GM12878 (cell line): ENCODE results near the gene C3. TPM values are rescaled to one million over a fixed set of nuclear protein-coding genes. Genes with fewer than 3 reads are reported as not detected.
A peak's percentile ranks its signal among the peaks of the same experiment; 100 is the strongest.

Experiments
- ATAC-seq: fragments of 200-7000 bp; cut with Tn5 transposase; 3 replicates; pipeline ENCODE4 v1.9.1; 2020; ENCODE audit warnings: mild to moderate bottlenecking, moderate library complexity
- BruUV-seq: library from RNA; stranded (reverse); fragments of 400-500 nt; replicated peaks from 2 replicates; lab custom pipeline; 2021; lab: Mats Ljungman, UMichigan
- CTCF ChIA-PET: fragments of 300-600 bp; sonication (Branson Sonifier 250); formaldehyde crosslinking; extraction: SDS; loops from one replicate; lab custom pipeline; 2021; ENCODE audit warnings: inconsistent platforms; lab: Yijun Ruan, JAX
- POLR2A ChIA-PET: fragments of 350-600 bp; formaldehyde crosslinking; extraction: SDS; loops from one replicate; lab custom pipeline; 2021; ENCODE audit warnings: inconsistent platforms; lab: Charles Lee
- RAD21 ChIA-PET: fragments of 300-600 bp; sonication (Branson Sonifier 250); formaldehyde crosslinking; loops from one replicate; lab custom pipeline; 2023; ENCODE audit warnings: antibody characterized with exemption; ENCODE audit not compliant: unreplicated experiment; lab: Charles Lee
- SMC1A ChIA-PET: fragments of 300-600 bp; sonication (Branson Sonifier 250); formaldehyde crosslinking; loops from one replicate; lab custom pipeline; 2023; ENCODE audit not compliant: unreplicated experiment, uncharacterized antibody; lab: Charles Lee
- DNase-seq: peaks from one replicate; pipeline ENCODE4 v3.0.0-alpha.2; 2011; ENCODE audit warnings: low read depth, low spot score
- FAIRE-seq: peaks from 3 replicates; lab custom pipeline; 2011; peaks lifted over from hg19 to GRCh38; lab: Jason Lieb, UNC
- H2AFZ ChIP-seq: 2 replicates; pipeline ENCODE4 v1.6.0; 2011; ENCODE audit warnings: low read depth, low read length, control low read depth; ENCODE audit not compliant: control insufficient read depth
- H3K27ac ChIP-seq: 2 replicates; pipeline ENCODE4 v1.5.1; 2011; ENCODE audit warnings: control low read depth; ENCODE audit not compliant: control insufficient read depth, insufficient read depth
- H3K27me3 ChIP-seq, 2 experiments: replicated peaks in 1 of 2; 2 replicates each; pipeline versions ENCODE4 v1.6.0 to v1.6.1; 2011; ENCODE audit warnings: low read length in 1 of 2; ENCODE audit not compliant: control insufficient read depth in 2 of 2, insufficient read depth in 2 of 2
- H3K36me3 ChIP-seq, 2 experiments: 2 replicates each; pipeline ENCODE4 v1.5.1; 2011; ENCODE audit warnings: low read length in 1 of 2; ENCODE audit not compliant: control insufficient read depth in 2 of 2, insufficient read depth in 2 of 2
- H3K4me1 ChIP-seq: 2 replicates; pipeline ENCODE4 v1.6.1; 2011; ENCODE audit warnings: mild to moderate bottlenecking, low read length, moderate library complexity, mixed read lengths; ENCODE audit not compliant: control insufficient read depth, insufficient read depth
- H3K4me2 ChIP-seq: 2 replicates; pipeline ENCODE4 v1.6.0; 2011; ENCODE audit warnings: control low read depth; ENCODE audit not compliant: control insufficient read depth, insufficient read depth
- H3K4me3 ChIP-seq: fragments of 200-600 bp; sonication (generic); 2 replicates; pipeline ENCODE4 v1.5.1; 2016
- H3K79me2 ChIP-seq: 2 replicates; pipeline ENCODE4 v1.6.0; 2011; ENCODE audit warnings: low read length; ENCODE audit not compliant: control insufficient read depth, insufficient read depth
- H3K9ac ChIP-seq: 2 replicates; pipeline ENCODE4 v1.8.0; 2011; ENCODE audit warnings: low read length, control low read depth, mixed read lengths; ENCODE audit not compliant: control insufficient read depth, insufficient read depth
- H3K9me3 ChIP-seq: replicated peaks from 3 replicates; pipeline ENCODE4 v1.5.1; 2011; ENCODE audit warnings: mild to moderate bottlenecking, low read length; ENCODE audit not compliant: control insufficient read depth, insufficient read depth
- H4K20me1 ChIP-seq: 2 replicates; pipeline ENCODE4 v1.6.0; 2011; ENCODE audit not compliant: control insufficient read depth, insufficient read depth
- BRCA1 ChIP-seq: IDR thresholded peaks from 2 replicates; pipeline ENCODE4 v1.6.1; 2011; ENCODE audit warnings: low read depth, low read length, improper control_type of control experiment
- CREB1 ChIP-seq: IDR thresholded peaks from 2 replicates; pipeline ENCODE4 v1.6.1; 2012; ENCODE audit warnings: low read depth, mild to moderate bottlenecking, inconsistent platforms
- ETV6 ChIP-seq, 2 experiments: fragments of 450-650 bp in 1 of 2; IDR thresholded peaks in 1 of 2; conservative IDR thresholded peaks in 1 of 2; 2 replicates each; pipeline ENCODE4 v1.6.1; 2014; ENCODE audit warnings: antibody characterized with exemption in 1 of 2, borderline replicate concordance in 1 of 2, low read depth in 1 of 2, mild to moderate bottlenecking in 1 of 2, moderate library complexity in 1 of 2
- EZH2 ChIP-seq: IDR thresholded peaks from 2 replicates; pipeline ENCODE4 v1.6.1; 2012; ENCODE audit warnings: low read depth, mild to moderate bottlenecking, control low read depth, inconsistent platforms, low read length, borderline replicate concordance; ENCODE audit not compliant: control insufficient read depth
- JUND ChIP-seq: IDR thresholded peaks from 2 replicates; pipeline ENCODE4 v1.6.1; 2012; ENCODE audit warnings: low read depth, mild to moderate bottlenecking, low read length, improper control_type of control experiment, moderate library complexity
- MEF2B ChIP-seq: fragments of 450-650 bp; IDR thresholded peaks from 2 replicates; pipeline ENCODE4 v1.6.1; 2018; ENCODE audit warnings: mild to moderate bottlenecking, moderate library complexity; ENCODE audit not compliant: partially characterized antibody, poor library complexity, severe bottlenecking
- SP1 ChIP-seq: IDR thresholded peaks from one replicate; pipeline ENCODE4 v1.6.1; 2011; ENCODE audit warnings: low read depth, low read length
- TCF7 ChIP-seq: IDR thresholded peaks from 2 replicates; pipeline ENCODE4 v1.6.1; 2014; ENCODE audit warnings: antibody characterized with exemption, borderline replicate concordance
- ZBED1 ChIP-seq: IDR thresholded peaks from 2 replicates; pipeline ENCODE4 v1.6.1; 2016; ENCODE audit warnings: borderline replicate concordance
- ZNF687 ChIP-seq: fragments of 450-650 bp; IDR thresholded peaks from 2 replicates; pipeline ENCODE4 v1.6.1; 2017; ENCODE audit warnings: mild to moderate bottlenecking, moderate library complexity
- WGBS: methylation state at CpG from one replicate; pipeline ENCODE4 v1.1.6; 2016; ENCODE audit warnings: low lambda C conversion rate; ENCODE audit not compliant: insufficient replicate concordance, insufficient coverage; ENCODE audit errors: missing lambda C conversion rate; 5-methylcytosine and 5-hydroxymethylcytosine counted together
- in situ Hi-C: fragments of 300-500 bp; cut with MboI; formaldehyde crosslinking; loops from 9 replicates; pipeline ENCODE4 v1.14.3; 2018; ENCODE audit warnings: mixed read lengths
- intact Hi-C: fragments of 100-400 bp; cut with micrococcal nuclease; formaldehyde crosslinking; loops from one replicate; pipeline ENCODE4 v1.14.2; 2022; ENCODE audit not compliant: unreplicated experiment
- polyA plus RNA-seq, 11 experiments: library from polyadenylated mRNA; depleted of rRNA in 4 of 11; unstranded in 6 of 11; stranded (reverse) in 5 of 11; fragments of >200 nt; fragmentation: Nextera tagmentation in 4 of 11; fragmentation: Illumina TruSeq in 1 of 11; extraction: Ambion mirVana in 4 of 11; extraction: Trizol in 1 of 11; gene quantifications; 1 replicate in 1 of 11; 2 replicates in 10 of 11; pipeline versions ENCODE4 v1.2.1 to v1.2.3, GENCODE V29; 2011 to 2016; ENCODE audit warnings: inconsistent platforms in 2 of 11, missing spikeins in 2 of 11, low read depth in 1 of 11
- total RNA-seq, 4 experiments: library from RNA; depleted of rRNA in 3 of 4; stranded (reverse); fragments of >200 nt in 3 of 4; fragmentation: Illumina TruSeq in 1 of 4; extraction: Trizol in 1 of 4; gene quantifications; 2 replicates each; pipeline versions ENCODE4 v1.2.1 to v1.2.3, GENCODE V29; 2013 to 2021
- TF ChIP-seq, protein P1 (sequence below): fragments of 450-650 bp; formaldehyde crosslinking; IDR thresholded peaks from 2 replicates; pipeline ENCODE4 v1.4.0; 2020; ENCODE audit warnings: mild to moderate bottlenecking, moderate library complexity

Gene C3
- total and polyA plus RNA-seq, 10 of the 15 experiments (the other 5 are each of a cell fraction or from before 2014, with no cell fraction given): 0.20 to 6.7 (median 0.72) TPM

GRCh38 chr19:6754136-6754535, 33.7 kb upstream of the C3 start (continued):
- no peak for TF ChIP-seq ZNF687

DNA sequence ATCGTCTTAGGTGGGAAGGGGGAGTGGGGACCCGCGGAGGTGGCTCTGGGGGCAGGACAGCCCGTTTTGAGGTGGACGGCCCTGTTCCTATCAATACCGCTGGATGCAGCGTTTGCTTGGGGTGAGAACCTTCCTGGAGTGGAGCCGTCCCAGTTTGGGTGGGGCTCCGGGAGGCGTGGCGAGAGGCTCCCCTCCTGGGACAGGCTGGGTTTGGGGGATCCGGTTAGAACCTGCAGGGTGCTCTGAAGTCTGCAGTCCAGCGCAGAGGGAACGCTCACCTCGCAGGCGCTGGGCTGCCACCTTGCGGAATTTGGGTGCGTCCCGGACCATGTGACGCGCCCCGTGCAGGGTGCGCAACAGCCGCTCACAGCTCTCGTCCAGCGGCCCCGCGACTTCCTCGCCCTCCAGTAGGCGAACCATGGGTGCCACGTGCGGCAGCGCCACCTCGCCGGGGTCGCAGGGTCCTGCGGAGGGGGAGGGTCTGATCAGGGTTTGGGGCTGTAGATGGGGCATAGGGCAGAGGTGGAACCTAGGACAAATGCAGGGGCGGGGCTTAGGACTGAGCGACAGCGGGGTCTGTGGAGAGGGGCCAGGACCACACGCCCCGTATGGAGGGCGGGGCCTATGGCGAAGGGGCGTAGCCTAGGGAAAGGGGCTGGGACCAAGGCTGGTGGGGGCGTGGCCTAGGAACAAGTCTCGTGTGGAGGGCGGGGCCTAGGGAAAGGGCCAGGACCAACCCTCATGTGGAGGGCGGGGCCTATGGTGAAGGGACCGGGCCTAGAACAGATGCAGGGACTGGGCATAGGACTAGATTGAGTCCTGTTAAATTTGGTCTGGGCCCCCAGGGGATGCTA, 33.0 kb upstream of the C3 start:
- Histone ChIP-seq H3K27ac (peak overlapping the region; percentile 64), H3K4me3 (peak overlapping the region; percentile 48; the same call in 1 of the 2 replicates), H3K36me3 (peaks cover 9 to 13% of the 10 kb centered on the region in 2 experiments), H3K4me1 (peaks cover 18% of the 10 kb centered on the region), H4K20me1 (no peaks in the 10 kb centered on the region), H3K9ac (peak overlapping the region; percentile 50; the same call in 1 of the 2 replicates), H3K79me2 (no peaks in the 10 kb centered on the region; the same call in 1 of the 2 replicates), H2AFZ (peak overlapping the region; percentile 91), H3K9me3 (no peaks in the 10 kb centered on the region), H3K4me2 (peak overlapping the region; percentile 92), H3K27me3 (no peaks in the 10 kb centered on the region)
- SMC1A ChIA-PET: interaction anchor here (1.0 kb wide), 1 partner anchor 12 kb away, joined by 3 read pairs; no protein-coding TSS in a partner anchor
- in situ Hi-C loops: no loop called here
- intact Hi-C loops: loop anchor here (5.0 kb wide), 2 partner anchors 109 to 121 kb away; no protein-coding TSS in a partner anchor
- BruUV-seq: no TSS peak
- peak; percentile 57 for DNase-seq
- RAD21 ChIA-PET: interaction anchor here (0.6 to 1.0 kb wide), 5 partner anchors 15 to 242 kb away, joined by 3 to 6 read pairs (median 3); partner anchors contain the start of gene VAV1
- peak; percentile 96 for ATAC-seq
- POLR2A ChIA-PET: interaction anchor here (0.6 kb wide), 1 partner anchor 110 kb away, joined by 3 read pairs; no protein-coding TSS in a partner anchor
- FAIRE-seq: peak; percentile 94
- 4% methylated on average over 50 of the region's 50 CpGs for WGBS
- CTCF ChIA-PET: interaction anchor here (0.6 to 1.4 kb wide), 4 partner anchors 10 to 433 kb away, joined by 3 to 7 read pairs (median 4); partner anchors contain the start of genes GPR108 and TNFSF9
- TF ChIP-seq ZBED1 (no peak), TCF7 (no peak), SP1 (peak; percentile 19), BRCA1 (no peak), JUND (no peak), EZH2 (no peak), CREB1 (0 out of 2 replicates have a peak, but pooled peaks have one; percentile 9), ETV6 (conservative IDR thresholded peaks at IDR 0.05 in 1 of 2, IDR thresholded peaks at IDR 0.05 in 1 of 2; ENCODE audit: borderline replicate concordance in 1 of 2, low read depth in 1 of 2) (no peak), MEF2B (peak; percentile 55)
- TF ChIP-seq, protein P1, sequence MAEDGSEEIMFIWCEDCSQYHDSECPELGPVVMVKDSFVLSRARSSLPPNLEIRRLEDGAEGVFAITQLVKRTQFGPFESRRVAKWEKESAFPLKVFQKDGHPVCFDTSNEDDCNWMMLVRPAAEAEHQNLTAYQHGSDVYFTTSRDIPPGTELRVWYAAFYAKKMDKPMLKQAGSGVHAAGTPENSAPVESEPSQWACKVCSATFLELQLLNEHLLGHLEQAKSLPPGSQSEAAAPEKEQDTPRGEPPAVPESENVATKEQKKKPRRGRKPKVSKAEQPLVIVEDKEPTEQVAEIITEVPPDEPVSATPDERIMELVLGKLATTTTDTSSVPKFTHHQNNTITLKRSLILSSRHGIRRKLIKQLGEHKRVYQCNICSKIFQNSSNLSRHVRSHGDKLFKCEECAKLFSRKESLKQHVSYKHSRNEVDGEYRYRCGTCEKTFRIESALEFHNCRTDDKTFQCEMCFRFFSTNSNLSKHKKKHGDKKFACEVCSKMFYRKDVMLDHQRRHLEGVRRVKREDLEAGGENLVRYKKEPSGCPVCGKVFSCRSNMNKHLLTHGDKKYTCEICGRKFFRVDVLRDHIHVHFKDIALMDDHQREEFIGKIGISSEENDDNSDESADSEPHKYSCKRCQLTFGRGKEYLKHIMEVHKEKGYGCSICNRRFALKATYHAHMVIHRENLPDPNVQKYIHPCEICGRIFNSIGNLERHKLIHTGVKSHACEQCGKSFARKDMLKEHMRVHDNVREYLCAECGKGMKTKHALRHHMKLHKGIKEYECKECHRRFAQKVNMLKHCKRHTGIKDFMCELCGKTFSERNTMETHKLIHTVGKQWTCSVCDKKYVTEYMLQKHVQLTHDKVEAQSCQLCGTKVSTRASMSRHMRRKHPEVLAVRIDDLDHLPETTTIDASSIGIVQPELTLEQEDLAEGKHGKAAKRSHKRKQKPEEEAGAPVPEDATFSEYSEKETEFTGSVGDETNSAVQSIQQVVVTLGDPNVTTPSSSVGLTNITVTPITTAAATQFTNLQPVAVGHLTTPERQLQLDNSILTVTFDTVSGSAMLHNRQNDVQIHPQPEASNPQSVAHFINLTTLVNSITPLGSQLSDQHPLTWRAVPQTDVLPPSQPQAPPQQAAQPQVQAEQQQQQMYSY (CRISPR knock-in tag): no peak
